RWPE2 (cell line): Measurements from ENCODE around the gene CCDC138.

Experiments
- ATAC-seq: fragments of 200-7000 bp; cut with Tn5 transposase; 3 replicates; pipeline ENCODE4 v1.9.1; 2021; ENCODE audit warnings: low read depth
- DNase-seq: peaks from one replicate; pipeline ENCODE4 v3.0.0-alpha.2; 2020; ENCODE audit warnings: low spot score
- H3K27ac ChIP-seq: fragments of 450-650 bp; 2 replicates; pipeline ENCODE4 v1.5.1; 2017; ENCODE audit warnings: mild to moderate bottlenecking; ENCODE audit not compliant: poor library complexity, severe bottlenecking
- H3K27me3 ChIP-seq: fragments of 250-450 bp; sonication (Bioruptor Pico); 2 replicates; pipeline ENCODE4 v1.5.1; 2021; ENCODE audit warnings: mild to moderate bottlenecking, moderate library complexity; ENCODE audit not compliant: insufficient read depth, poor library complexity, severe bottlenecking
- H3K36me3 ChIP-seq: fragments of 250-450 bp; sonication (Bioruptor Pico); 2 replicates; pipeline ENCODE4 v1.5.1; 2020; ENCODE audit warnings: low read depth, mild to moderate bottlenecking, moderate library complexity
- H3K4me1 ChIP-seq: fragments of 250-450 bp; sonication (Bioruptor Pico); 2 replicates; pipeline ENCODE4 v1.5.1; 2021; ENCODE audit warnings: mild to moderate bottlenecking, moderate library complexity; ENCODE audit not compliant: insufficient read depth, poor library complexity, severe bottlenecking
- H3K4me3 ChIP-seq: fragments of 250-450 bp; sonication (Bioruptor Pico); 2 replicates; pipeline ENCODE4 v1.5.1; 2021; ENCODE audit warnings: mild to moderate bottlenecking, moderate library complexity; ENCODE audit not compliant: severe bottlenecking
- H3K9me3 ChIP-seq: fragments of 250-450 bp; sonication (Bioruptor Pico); 2 replicates; pipeline ENCODE4 v1.5.1; 2021; ENCODE audit warnings: mild to moderate bottlenecking, moderate library complexity; ENCODE audit not compliant: severe bottlenecking
- TF ChIP-seq, protein P1 (sequence below): fragments of 450-650 bp; IDR thresholded peaks from one replicate; pipeline ENCODE4 v1.5.1; 2017; ENCODE audit warnings: mild to moderate bottlenecking, moderate library complexity; ENCODE audit not compliant: poor library complexity, severe bottlenecking

Gene CCDC138

DNA sequence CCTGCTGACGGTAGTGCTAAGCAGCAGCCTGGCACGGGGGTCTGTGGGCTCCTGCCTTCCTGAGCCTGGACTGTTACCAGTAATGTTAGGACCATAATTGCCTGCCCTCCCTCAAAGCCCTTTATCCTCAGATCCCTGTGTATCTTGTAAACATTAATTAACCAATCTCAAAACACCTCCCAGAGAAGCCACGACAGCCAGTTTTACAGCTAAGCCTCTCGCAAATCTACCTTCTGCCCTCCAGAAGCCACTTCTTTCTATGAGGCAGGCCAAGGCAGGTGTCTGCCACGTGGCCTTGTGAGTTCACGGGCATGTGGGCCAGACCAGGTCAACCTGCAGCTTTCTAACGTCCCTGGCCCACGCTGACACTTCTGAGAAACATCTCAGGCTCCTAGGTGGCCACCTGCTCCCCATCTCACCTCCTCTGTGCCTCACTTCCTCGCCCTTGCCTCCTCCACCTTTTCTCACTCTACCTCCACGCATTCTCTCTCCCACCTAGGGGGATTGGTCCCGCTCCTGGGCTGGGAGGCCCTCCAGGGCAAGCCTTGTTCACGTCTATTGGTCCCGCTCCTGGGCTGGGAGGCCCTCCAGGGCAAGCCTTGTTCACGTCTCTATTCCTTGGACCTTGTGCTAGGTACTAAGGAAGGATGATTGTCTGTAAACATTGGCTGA, 138.1 kb downstream of the CCDC138 start:
- TF ChIP-seq, protein P1, sequence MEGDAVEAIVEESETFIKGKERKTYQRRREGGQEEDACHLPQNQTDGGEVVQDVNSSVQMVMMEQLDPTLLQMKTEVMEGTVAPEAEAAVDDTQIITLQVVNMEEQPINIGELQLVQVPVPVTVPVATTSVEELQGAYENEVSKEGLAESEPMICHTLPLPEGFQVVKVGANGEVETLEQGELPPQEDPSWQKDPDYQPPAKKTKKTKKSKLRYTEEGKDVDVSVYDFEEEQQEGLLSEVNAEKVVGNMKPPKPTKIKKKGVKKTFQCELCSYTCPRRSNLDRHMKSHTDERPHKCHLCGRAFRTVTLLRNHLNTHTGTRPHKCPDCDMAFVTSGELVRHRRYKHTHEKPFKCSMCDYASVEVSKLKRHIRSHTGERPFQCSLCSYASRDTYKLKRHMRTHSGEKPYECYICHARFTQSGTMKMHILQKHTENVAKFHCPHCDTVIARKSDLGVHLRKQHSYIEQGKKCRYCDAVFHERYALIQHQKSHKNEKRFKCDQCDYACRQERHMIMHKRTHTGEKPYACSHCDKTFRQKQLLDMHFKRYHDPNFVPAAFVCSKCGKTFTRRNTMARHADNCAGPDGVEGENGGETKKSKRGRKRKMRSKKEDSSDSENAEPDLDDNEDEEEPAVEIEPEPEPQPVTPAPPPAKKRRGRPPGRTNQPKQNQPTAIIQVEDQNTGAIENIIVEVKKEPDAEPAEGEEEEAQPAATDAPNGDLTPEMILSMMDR: no peak
- peak; percentile 32 for DNase-seq
- H3K4me3 ChIP-seq: no peak overlapping the region
- ATAC-seq: no peak
- no peaks in the 10 kb centered on the region for H3K36me3 ChIP-seq
- H3K27ac ChIP-seq: no peak overlapping the region
- no peaks in the 10 kb centered on the region for H3K9me3 ChIP-seq
- H3K27me3 ChIP-seq: no peaks in the 10 kb centered on the region
- H3K4me1 ChIP-seq: peaks cover 22% of the 10 kb centered on the region

DNA sequence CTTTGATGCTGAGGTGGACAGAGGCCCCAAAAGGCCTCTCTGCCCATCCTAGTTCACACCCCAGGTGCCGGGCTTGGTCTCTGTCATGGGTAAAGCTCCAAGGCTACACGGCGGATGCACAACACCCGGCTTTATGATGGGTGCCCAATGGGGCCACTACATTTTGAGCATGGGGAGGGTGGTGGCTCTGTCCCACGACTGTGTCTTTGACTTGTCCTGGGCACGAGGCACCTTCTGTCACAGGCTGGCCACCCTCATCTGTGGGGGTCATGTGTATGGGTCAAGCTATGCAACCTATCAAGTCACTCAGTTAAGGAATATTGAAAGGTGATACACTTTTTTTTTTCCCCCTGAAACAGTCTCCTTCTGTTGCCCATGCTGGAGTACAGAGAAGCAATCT, 138.7 kb downstream of the CCDC138 start:
- Histone ChIP-seq H3K4me1 (peaks cover 22% of the 10 kb centered on the region), H3K9me3 (no peaks in the 10 kb centered on the region), H3K27ac (no peak overlapping the region), H3K4me3 (no peak overlapping the region), H3K36me3 (no peaks in the 10 kb centered on the region), H3K27me3 (no peaks in the 10 kb centered on the region)
- DNase-seq: peak; percentile 36
- TF ChIP-seq, protein P1: no peak
- no peak for ATAC-seq

DNA sequence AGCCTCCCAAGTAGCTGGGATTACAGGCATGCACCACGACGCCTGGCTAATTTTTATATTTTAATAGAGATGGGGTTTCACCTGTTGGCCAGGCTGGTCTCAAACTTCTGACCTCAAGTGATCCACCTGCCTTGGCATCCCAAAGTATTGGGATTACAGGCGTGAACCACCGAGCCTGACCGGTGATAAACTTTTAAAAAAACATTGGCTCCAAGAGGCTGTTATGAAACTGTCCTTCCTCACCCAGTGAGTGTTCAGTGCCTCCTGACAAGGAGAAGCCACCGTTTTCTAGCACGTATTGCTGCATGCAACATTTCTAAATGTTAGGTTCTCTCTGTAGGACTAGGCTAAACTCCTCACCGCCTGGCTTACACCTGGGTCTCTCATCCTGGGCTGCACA, 139.2 kb downstream of the CCDC138 start:
- Histone ChIP-seq H3K27me3 (no peaks in the 10 kb centered on the region), H3K4me3 (no peak overlapping the region), H3K4me1 (peaks cover 22% of the 10 kb centered on the region), H3K9me3 (no peaks in the 10 kb centered on the region), H3K27ac (no peak overlapping the region), H3K36me3 (no peaks in the 10 kb centered on the region)
- TF ChIP-seq, protein P1: no peak
- DNase-seq (peak; percentile 8), ATAC-seq (no peak)
